Measurements from ENCODE around the gene SPEG.

SPEG gene

DNA sequence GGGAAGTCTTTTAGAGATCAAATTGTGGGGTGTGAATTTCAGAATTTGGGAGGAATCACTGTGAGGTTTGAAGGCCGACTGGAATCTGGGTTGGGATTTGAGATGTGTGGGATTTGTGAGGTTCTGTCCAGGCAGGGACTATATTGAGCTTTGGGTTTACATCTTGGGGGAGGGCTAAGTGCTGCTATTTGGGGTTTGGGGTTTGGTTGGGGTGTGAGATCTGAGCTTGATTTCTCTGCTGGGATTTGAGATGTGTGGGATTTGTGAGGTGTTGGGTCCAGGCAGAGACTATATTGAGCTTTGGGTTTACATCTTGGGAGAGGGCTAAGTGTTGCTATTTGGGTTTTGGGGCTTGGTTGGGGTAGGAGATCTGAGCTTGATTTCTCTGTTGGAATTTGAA, 64.9 kb downstream of the SPEG start:
- DNase-seq: no peak

DNA sequence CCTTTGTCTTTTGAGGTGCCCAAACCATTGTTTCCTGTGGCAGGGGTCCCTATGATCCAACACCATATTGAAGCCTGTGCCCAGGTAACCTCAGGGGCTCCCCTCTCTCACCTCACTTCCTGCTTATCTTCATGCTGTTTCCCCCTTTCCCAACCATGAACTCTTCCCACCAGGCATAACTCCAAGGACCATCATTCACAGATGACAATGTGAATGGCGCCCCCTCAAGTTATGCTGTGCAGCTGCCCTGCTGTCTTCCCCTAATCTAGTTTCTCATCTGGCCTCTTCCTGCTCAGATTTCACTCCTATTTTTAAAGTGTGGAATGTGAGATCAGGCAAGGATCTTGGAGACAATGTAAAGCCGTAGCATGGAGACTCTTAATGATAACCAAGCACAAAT, 65.5 kb downstream of the SPEG start:
- no peak for DNase-seq

DNA sequence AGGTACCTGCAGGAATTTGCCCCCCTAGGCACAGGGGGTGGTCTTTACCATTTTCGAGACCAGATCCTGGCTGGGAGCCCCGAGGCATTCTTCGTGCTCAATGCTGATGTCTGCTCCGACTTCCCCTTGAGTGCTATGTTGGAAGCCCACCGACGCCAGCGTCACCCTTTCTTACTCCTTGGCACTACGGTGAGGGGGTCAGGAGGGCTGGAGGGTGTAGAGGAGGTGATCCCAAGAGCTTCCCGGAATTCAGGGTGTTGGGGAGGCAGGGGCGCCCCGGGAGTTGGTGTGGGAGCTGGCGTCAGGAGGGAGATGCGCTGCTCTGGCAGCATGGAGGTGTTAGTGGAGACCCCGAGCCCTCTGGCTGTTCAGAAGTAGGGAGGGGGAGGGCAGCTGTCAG, 67.2 kb downstream of the SPEG start:
- DNase-seq: no peak

DNA sequence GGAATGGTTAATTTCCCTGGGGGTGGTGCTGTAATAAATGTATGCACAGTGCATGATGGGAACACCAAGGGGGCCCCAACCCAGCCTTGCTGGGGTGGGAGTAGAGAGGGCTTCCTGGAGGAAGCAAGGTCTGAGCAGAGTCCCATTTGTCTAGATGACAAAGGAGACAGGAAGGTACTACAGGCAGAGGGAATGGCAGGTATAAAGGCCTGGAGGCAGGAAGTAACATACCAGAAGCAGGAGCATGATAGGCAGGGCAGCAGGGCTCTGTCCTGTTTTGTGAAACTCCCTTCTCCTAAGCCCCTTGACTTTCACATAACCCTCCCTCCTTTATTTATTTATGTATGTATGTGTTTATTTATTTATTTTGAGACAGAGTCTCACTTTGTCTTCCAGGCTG, 68.0 kb downstream of the SPEG start:
- DNase-seq: no peak

DNA sequence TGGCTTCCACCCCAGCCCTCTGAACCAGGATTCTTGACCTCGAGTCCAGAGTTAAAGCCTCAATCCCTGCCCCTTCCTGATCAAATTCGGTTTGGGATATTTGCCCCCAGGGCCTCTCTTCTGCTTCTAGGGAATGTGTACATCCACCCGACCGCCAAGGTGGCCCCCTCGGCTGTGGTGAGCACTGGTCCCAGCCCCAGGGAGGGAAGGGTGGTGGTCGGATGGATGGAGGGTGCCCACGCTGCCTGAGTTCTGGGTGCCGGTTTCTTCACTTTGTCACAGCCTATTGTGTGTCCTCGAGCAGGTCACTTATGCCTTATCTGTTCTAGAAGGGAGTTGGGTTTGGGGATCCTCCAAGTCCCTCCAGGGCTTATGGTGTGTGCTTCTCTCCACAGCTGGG, 70.9 kb downstream of the SPEG start:
- DNase-seq: no peak

DNA sequence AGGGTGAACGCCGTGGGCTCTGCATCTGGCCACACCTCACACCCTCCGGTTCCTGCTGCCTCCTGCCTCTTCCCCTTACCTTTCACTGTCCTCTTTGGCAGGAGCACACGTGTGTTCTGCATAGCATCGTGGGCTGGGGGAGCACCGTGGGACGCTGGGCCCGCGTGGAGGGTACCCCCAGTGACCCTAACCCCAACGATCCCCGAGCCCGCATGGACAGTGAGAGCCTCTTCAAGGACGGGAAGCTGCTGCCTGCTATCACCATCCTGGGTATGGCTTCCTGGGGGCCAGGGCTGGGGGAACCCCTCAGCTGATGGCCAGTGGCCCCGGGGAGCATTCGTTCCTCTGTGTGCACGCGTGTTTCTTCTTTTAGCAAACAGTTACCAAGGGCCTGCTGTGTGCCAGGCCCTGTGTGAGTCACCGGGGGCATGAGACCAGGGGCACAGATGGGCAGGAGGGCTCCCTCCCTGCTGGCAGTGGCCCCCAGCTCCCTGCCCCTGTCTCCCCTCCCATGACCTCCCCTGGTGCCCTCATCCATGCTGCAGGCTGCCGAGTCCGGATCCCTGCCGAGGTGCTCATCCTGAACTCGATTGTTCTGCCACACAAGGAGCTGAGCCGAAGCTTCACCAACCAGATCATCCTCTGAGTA, 71.6 kb downstream of the SPEG start:
- DNase-seq: no peak

DNA sequence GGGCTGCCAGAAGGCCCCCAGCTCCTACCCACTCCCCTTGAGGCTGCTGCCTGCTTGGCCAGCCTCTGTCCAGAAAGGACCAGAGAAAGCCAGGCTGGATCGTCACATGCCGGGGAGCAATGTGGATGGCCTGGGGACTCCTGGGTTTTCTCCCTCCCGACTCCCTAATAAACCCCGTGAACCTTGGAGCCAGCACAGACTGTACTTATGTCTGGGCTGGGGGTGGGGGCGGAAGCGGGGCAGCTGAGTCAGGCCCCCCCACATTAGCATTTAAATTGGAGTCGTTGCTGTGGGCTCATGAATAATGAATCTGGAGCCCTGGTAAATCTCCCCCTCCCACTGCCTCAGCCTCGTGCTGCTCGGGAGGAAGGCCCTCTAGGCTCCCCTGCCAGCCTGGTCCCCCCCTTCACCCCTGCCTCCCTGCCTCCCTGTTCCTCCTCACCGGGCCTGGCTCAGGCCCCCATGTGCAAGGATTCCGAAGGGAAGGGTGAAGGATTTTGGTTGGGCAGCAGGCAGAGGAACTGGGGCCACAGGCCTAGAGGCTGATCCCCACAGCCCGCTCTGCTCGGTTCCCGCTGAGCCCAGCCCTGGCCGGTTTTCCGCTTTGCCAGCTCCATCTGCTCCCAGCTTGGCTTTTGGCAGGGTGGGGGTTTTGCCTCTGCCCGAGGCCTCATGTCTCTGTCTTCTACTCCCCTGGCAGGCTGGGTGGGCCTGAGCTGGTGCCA, 72.3 kb downstream of the SPEG start:
- DNase-seq: no peak

DNA sequence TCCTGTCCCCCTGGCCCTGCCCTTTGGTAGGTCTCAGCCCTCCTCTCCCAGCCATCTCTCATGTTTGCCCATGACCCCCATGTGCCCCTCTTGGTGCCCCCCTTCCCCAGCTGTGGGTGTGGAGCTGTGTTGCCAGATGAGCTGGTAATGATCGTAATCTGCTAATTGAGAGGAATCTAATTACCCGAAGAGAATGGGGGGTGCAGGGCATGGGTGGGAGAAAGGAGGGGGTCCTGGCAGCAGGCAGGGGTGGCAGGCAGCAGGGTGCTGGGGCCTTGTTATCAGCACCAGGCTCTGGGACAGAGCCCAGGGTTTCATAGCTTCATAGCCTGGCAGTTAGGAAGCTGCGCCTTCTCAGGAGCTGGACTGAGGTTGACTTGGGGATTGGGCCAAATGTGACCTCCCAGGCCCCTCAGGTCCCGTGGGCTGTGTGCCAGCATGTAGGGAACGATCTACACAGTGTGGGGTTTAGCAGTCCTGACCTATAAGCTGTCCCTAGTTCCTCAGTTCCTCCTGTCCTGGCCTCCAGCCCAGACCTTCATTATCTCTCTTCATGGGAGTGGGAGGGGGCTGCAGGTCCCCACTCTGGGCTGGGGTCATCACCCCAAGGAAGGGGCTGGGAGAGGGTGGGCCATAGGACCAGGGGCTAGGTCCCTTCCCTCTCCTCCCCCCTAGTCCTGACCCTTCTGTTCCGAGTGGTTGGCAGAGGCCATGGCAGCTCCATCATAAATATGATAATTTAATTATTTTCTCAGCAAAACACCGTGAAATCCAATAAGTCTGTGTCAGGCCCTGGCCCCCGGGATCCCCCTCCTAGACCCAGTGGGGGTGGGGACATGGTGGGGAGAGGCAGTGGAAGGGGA, 73.2 kb downstream of the SPEG start:
- no peak for DNase-seq

DNA sequence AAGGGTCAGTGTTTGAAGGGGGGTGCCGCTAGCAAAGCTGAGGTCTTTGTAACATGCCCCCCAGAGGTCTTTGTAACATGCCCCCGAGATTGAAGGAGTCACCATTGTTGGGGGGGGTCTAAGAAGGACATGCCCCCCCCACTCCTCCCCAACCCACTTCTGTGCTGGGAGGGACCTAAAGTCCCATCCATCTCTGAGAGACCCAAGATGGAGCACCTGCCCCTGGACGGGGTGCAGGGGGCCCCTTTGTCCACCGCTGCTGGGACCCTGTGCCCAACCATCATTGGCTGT, 73.7 kb downstream of the SPEG start:
- no peak for DNase-seq

DNA sequence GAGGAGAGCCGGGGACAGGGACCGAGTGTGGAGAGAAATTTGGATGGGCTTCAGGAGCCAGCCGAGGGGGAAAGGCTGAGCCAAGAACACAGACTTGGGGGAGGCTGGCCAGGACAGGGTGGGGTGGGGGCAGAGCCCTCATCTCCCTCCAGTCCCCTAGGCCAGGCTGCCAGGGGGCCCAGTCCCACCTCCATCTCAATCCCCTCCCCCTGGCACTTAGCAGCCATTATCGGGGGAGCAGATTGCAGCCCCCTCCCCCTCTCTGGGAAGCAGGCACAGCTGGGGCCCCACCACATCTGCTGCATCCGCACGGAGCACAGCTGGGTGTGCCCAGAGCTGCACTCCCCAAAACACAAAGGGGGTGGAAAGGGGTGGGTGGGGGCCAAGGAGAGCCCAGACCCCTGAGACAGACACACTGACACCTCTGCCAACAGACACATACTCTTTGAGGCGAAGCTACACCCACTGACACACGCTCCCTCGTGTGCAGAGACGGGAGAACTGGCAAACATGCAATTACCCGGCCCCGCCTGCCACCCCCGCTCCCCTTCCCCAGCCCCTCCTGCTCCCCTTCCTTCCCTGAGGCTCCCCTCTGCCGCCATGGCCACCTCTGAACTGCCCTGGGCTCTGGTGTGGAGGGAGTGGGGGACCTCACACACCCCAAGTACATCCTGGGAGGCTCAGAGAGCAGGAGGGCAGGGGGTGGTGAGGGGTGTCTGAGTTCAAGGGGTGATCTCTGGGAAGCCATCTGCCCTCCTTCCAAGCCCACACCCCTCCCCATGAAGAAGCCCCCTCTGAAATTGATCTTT, 74.5 kb downstream of the SPEG start:
- DNase-seq: no peak

DNA sequence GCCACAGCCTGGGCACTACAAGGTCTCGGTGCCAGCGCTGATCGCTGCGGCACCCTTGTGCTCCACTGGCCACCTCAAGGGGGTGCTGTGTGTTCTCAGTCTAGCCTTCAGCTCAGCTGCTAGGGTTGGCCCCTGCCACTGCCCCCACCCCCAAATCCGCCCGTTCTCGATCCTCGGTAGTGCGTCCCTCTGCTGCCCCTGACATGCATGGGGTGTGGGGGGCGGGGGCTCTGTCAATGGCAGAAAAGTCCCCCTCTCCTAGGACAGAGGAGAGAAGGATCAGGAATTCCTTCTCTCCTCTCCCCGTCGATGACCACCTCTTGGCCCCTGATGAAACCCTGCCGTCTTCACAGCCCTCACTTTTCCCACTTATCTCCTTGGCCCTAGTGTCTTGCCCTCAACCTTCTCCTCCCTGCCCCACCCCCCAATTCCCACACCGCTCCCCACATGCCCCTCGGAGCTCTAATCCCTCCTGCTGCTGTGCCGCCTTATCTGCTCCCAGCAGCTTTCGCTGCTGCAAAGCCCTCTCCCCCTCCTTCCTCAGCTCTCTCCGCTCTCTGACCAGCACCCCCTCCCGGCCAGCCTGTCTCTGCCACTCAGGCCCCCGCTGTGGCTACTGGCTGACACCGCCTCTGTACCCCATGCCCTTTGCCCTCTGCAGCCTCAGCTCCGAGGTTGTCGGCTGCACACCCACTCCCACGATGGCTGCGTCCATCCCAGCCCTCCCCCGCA, 75.3 kb downstream of the SPEG start:
- peak; percentile 30 for DNase-seq

DNA sequence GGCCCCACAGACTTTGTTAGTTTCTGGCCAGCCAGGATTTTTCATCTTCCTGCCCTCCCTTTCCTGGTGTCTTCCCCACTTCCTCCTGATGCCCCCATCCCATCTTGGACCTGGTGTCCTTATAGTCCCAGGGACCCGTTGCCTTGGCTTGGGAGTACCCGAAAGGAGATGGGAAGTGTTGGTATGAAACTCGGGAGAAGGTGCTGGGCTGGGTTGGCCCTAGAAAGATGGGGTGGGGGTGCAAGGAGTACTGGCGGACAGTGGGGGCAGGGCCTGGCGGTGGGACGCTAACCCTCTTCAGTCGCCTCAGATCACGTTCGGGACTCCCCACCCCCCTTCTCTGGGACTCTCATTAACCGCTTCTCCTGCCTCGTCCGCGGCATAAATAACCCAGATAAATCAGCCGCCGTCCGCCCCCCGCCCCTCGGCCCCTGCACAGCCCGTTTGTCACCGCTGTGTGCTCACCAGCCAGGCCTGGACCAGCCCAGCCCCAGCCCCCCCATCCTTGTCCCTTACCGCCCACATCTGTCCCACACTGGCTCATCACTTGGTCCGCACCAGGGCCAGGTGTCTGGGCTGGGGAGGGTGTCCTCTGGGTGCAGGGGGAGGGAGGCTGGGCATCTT, 76.0 kb downstream of the SPEG start:
- DNase-seq: no peak

DNA sequence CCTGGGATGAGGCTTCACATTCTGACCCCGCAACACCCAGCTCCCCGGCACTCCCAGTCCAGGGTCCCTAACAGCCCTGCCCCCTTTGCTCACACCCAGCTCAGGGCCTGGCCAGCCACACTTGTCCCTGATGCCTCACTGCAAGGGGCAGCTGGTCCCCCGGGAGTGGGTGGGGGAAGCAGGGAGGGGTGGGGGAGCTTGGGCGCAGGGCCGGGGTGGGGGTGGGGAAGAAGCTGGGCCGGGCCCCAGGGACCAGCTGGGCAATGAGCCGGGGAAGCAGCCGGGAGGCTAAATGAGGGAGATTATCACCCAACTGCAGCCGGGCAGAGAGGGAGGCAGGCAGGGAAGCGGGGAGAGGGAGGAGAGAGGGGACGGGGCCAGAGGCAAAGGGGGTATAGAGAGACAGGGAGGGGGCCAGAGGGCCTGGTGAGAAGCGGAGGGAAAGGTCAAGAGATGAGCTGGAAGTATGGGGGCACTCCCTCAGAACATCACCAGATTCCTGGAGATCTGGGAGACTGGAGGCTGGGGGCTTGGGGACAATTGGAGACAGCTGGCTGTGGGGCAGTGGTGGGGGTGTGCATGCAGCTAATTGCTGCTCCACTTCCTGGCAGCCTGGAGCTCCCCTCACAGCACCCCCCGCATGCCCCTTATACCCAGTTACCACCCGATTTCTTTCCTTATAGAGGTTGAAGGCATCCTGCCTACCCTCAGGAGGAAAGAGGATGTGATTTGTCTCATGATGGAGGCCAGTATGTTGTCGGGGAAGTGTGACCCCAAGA, 77.1 kb downstream of the SPEG start:
- no peak for DNase-seq

DNA sequence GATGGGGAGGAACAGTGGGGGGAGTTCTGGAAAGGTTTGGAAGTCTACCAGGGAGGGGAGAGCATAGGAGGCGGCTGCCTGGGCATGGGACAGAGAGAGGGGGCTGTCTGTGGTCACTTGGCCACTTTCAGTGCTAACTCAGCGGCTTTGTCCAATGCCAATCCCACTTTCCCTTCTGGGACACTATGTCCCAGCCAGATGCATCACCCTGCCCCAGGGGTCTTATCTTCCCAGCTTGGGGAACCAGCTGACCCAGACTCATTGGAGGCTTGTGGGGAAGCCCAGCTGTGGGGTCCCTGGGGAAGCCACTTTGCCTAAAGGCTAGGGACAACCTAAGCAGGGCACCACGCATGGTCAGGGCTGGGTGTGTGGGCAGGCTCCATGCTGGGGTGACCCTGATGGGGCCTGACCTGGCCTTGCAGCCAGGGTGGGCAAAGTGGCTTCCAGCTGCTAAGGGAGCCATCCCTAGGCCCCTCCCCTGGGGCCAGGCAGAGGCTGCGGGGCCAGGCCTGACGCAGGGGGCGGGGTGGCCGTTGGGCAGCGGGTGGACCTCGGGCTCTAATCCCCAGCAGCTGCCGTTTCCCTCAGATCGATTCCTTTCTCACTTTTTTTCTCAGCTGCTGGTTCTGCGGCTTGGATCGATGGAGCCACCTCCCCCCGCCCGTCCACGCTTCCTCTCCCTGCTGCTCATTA, 78.0 kb downstream of the SPEG start:
- DNase-seq: peak; percentile 54

DNA sequence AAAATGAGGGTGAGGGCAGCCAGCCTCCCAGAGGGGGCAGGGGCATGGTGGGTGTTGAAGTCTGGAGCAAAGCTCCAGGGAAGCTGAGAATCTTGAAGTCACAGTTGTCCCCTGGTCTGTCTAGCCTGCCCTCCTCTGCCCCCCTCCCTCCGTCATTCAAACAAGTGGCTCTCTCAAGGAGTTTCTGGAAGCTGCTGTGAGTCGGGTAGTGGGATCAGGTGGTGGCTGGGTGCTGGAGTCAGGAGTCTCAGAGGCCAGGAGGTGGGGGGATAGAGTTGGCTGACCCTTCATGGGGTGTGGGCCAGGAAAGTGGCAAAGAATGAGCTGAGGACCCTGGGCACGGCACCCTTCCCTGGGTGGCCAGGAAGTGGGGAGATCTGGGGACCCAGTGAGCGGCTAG, 79.1 kb downstream of the SPEG start:
- DNase-seq: no peak

DNA sequence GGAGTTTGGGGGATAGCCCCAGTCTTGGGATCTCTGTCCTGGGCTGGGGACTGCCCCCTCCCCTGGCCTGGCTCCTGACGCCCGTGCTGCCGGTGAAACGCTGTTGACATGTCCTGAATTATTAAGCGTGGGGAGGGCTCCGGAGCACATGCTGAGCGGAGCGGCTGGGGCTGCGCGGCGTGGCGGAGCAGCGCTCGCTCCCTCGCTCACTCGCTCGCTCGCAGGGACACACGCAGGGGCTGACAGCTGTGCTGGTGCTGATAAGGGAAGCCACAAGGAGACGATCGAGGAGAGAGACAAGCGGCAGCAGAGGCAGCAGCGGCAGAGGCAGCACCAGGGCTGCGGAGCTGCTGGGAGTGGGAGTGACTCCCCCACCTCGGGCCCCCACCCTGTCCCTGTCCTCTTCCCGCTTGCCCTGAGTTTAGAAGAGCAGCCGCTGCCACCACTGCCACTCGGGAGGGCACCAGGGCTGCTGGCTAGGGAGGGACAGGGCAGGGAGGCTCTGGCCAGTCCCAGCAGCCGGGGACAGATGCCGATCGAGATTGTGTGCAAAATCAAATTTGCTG, 79.6 kb downstream of the SPEG start, which contains the start of gene ASIC4:
TSS of gene ASIC4 (plus strand) at position 287 of the 566 bp plus-strand sequence. CDS start at position 530, 243 bp downstream.
- DNase-seq: peak; percentile 45

DNA sequence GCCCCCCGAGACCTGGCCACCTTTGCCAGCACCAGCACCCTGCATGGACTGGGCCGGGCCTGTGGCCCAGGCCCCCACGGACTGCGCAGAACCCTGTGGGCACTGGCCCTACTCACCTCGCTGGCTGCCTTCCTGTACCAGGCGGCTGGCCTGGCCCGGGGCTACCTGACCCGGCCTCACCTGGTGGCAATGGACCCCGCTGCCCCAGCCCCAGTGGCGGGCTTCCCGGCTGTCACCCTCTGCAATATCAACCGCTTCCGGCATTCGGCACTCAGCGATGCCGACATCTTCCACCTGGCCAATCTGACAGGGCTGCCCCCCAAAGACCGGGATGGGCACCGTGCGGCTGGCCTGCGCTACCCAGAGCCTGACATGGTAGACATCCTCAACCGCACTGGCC, 80.2 kb downstream of the SPEG start:
- no peak for DNase-seq

DNA sequence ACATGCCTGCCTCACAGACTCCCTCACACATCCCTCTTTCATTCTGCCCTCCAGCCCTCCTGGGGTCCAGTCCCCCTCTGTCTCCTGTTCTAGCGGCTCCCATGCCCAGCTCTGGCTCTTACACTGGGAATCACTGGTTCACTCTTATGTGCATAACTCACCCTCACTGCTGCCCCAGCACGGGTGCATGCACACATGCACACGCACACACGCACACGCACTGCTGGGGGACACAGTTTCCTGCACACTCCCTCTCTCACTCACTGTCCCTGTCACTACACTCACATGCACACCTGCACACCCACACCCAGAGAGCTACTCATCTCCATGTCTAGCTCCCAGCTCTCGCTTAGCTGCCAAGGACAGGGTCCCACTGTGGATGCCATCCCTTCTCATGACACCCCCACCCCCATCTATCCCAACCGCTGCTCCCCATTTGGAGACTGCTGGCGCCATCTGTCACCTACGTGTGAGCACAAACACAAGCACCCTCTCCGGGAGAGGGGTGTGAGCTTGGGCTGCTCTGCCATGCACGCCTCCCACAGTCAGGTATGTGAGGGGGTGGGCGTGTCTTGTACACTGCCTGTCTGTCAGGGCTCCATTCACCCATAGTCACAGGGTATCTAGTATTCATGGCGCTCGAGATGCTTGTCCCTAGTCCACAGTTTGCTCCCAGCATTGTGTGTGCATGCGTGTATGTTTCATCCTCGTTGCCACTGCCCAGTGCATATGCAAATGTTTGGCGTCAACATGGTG, 81.4 kb downstream of the SPEG start:
- no peak for DNase-seq

DNA sequence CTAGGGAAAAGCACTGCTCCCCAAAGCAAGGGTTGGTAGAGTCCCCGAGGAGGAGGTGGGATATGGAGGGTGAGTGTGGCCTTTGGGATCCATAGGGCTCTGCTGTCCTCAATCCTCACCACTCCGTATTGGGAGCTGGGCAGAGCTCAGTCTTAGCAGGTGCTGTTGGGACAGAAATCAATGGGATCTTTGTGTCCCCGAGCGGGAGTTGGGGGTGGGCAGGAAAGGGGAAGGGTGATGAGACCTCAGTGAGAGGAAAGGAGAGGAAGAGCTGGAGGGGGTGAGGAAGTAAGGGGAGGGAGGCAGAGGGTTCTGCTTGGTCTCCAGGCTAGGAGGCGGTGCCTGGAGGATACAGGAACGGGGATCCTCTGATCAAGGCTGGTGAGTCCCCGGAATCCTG, 82.2 kb downstream of the SPEG start:
- no peak for DNase-seq

All from NCI-H146 (cell line).